ENCODE measurements around the gene ARPC1B. TPM values are rescaled to one million over a fixed set of nuclear protein-coding genes. Genes with fewer than 3 reads are reported as not detected.

The ARPC1B gene
- total and polyA plus RNA-seq, 9 of the 15 experiments (the other 6 are each of a cell fraction or from before 2014, with no cell fraction given): 6.7 to 357 (median 211) TPM

DNA sequence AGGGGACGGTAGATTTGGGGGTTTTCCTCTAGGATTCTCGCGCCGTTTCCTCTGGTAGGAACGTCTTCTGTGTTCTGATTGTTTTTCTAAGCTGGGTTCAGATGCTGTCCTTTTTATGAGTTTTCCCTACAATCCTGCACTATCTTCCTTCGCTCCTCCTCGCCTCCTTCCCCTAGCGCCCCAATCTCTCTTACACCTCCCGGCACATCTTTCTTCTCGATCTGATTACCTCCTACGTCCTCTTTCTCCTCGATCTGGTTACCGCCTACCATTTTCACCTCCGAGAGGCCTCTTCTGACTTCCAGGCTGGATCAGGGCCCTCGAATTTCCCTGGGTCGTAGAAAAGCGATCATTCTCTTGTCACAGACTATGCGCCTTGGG lies 34.7 kb downstream of the ARPC1B start (continued):
- TF ChIP-seq KDM1A (IDR thresholded peaks at IDR 0.05) (no peak), PYGO2 (tag; IDR thresholded peaks at IDR 0.05) (no peak), DACH1 (IDR thresholded peaks at IDR 0.05; ENCODE audit: partially characterized antibody) (no peak)
- TF ChIP-seq, protein P1, sequence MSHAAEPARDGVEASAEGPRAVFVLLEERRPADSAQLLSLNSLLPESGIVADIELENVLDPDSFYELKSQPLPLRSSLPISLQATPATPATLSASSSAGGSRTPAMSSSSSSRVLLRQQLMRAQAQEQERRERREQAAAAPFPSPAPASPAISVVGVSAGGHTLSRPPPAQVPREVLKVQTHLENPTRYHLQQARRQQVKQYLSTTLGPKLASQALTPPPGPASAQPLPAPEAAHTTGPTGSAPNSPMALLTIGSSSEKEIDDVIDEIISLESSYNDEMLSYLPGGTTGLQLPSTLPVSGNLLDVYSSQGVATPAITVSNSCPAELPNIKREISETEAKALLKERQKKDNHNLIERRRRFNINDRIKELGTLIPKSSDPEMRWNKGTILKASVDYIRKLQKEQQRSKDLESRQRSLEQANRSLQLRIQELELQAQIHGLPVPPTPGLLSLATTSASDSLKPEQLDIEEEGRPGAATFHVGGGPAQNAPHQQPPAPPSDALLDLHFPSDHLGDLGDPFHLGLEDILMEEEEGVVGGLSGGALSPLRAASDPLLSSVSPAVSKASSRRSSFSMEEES (CRISPR knock-in tag; IDR thresholded peaks at IDR 0.05): no peak
- TF ChIP-seq, protein P2, sequence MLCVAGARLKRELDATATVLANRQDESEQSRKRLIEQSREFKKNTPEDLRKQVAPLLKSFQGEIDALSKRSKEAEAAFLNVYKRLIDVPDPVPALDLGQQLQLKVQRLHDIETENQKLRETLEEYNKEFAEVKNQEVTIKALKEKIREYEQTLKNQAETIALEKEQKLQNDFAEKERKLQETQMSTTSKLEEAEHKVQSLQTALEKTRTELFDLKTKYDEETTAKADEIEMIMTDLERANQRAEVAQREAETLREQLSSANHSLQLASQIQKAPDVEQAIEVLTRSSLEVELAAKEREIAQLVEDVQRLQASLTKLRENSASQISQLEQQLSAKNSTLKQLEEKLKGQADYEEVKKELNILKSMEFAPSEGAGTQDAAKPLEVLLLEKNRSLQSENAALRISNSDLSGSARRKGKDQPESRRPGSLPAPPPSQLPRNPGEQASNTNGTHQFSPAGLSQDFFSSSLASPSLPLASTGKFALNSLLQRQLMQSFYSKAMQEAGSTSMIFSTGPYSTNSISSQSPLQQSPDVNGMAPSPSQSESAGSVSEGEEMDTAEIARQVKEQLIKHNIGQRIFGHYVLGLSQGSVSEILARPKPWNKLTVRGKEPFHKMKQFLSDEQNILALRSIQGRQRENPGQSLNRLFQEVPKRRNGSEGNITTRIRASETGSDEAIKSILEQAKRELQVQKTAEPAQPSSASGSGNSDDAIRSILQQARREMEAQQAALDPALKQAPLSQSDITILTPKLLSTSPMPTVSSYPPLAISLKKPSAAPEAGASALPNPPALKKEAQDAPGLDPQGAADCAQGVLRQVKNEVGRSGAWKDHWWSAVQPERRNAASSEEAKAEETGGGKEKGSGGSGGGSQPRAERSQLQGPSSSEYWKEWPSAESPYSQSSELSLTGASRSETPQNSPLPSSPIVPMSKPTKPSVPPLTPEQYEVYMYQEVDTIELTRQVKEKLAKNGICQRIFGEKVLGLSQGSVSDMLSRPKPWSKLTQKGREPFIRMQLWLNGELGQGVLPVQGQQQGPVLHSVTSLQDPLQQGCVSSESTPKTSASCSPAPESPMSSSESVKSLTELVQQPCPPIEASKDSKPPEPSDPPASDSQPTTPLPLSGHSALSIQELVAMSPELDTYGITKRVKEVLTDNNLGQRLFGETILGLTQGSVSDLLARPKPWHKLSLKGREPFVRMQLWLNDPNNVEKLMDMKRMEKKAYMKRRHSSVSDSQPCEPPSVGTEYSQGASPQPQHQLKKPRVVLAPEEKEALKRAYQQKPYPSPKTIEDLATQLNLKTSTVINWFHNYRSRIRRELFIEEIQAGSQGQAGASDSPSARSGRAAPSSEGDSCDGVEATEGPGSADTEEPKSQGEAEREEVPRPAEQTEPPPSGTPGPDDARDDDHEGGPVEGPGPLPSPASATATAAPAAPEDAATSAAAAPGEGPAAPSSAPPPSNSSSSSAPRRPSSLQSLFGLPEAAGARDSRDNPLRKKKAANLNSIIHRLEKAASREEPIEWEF (CRISPR knock-in tag; IDR thresholded peaks at IDR 0.05): no peak
- TF ChIP-seq, protein P3, sequence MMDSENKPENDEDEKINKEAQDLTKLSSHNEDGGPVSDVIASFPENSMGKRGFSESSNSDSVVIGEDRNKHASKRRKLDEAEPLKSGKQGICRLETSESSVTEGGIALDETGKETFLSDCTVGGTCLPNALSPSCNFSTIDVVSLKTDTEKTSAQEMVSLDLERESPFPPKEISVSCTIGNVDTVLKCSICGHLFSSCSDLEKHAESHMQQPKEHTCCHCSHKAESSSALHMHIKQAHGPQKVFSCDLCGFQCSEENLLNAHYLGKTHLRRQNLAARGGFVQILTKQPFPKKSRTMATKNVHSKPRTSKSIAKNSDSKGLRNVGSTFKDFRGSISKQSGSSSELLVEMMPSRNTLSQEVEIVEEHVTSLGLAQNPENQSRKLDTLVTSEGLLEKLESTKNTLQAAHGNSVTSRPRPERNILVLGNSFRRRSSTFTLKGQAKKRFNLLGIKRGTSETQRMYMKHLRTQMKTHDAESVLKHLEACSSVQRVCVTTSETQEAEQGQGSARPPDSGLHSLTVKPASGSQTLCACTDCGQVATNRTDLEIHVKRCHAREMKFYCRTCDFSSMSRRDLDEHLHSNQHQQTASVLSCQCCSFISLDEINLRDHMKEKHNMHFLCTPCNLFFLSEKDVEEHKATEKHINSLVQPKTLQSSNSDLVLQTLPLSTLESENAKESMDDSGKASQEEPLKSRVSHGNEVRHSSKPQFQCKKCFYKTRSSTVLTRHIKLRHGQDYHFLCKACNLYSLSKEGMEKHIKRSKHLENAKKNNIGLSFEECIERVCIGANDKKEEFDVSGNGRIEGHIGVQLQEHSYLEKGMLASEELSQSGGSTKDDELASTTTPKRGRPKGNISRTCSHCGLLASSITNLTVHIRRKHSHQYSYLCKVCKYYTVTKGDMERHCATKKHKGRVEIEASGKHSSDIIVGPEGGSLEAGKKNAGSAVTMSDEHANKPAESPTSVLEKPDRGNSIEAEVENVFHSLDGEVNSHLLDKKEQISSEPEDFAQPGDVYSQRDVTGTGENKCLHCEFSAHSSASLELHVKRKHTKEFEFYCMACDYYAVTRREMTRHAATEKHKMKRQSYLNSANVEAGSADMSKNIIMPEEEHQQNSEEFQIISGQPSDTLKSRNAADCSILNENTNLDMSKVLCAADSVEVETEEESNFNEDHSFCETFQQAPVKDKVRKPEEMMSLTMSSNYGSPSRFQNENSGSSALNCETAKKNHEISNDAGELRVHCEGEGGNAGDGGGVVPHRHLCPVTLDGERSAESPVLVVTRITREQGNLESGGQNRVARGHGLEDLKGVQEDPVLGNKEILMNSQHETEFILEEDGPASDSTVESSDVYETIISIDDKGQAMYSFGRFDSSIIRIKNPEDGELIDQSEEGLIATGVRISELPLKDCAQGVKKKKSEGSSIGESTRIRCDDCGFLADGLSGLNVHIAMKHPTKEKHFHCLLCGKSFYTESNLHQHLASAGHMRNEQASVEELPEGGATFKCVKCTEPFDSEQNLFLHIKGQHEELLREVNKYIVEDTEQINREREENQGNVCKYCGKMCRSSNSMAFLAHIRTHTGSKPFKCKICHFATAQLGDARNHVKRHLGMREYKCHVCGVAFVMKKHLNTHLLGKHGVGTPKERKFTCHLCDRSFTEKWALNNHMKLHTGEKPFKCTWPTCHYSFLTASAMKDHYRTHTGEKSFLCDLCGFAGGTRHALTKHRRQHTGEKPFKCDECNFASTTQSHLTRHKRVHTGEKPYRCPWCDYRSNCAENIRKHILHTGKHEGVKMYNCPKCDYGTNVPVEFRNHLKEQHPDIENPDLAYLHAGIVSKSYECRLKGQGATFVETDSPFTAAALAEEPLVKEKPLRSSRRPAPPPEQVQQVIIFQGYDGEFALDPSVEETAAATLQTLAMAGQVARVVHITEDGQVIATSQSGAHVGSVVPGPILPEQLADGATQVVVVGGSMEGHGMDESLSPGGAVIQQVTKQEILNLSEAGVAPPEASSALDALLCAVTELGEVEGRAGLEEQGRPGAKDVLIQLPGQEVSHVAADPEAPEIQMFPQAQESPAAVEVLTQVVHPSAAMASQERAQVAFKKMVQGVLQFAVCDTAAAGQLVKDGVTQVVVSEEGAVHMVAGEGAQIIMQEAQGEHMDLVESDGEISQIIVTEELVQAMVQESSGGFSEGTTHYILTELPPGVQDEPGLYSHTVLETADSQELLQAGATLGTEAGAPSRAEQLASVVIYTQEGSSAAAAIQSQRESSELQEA (IDR thresholded peaks at IDR 0.05; ENCODE audit: low read depth): peak; percentile 46; the same call in 1 of the 2 replicates

Measured in K562 (cell line).